ENCODE results near the gene C6orf47. TPM values are rescaled to one million over a fixed set of nuclear protein-coding genes. Genes with fewer than 3 reads are reported as not detected.

The C6orf47 gene
- total RNA-seq, 6 experiments from 2014 or later, result 13.4 to 16.2 (median 14.9) TPM

DNA sequence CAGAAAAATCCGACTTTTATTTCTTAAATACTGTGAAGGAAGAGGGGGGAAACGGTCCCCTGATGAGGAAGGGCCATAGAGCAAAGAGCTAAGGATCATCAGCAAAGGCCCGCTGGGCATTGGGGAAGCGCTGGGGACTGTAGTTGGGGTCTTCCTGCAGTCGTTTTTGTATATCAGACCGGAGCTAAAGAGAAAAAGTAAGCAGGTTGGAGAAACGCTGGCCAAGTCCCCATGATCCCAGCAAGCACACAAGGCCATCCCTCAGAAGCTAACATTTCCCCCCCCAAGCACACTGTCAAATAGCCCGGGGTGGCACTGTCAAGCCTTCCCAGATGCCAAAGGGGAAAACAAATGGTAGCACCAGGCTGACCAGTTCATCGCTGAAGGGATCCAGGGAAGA, 21.5 kb downstream of the C6orf47 start:
- no peak for DNase-seq
- H3K4me1 Mint-ChIP-seq (ENCODE audit: low read depth), result peaks cover 54% of the 10 kb centered on the region
- TF ChIP-seq, protein P1, sequence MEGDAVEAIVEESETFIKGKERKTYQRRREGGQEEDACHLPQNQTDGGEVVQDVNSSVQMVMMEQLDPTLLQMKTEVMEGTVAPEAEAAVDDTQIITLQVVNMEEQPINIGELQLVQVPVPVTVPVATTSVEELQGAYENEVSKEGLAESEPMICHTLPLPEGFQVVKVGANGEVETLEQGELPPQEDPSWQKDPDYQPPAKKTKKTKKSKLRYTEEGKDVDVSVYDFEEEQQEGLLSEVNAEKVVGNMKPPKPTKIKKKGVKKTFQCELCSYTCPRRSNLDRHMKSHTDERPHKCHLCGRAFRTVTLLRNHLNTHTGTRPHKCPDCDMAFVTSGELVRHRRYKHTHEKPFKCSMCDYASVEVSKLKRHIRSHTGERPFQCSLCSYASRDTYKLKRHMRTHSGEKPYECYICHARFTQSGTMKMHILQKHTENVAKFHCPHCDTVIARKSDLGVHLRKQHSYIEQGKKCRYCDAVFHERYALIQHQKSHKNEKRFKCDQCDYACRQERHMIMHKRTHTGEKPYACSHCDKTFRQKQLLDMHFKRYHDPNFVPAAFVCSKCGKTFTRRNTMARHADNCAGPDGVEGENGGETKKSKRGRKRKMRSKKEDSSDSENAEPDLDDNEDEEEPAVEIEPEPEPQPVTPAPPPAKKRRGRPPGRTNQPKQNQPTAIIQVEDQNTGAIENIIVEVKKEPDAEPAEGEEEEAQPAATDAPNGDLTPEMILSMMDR (IDR thresholded peaks at IDR 0.05), result no peak
- H3K4me3 Mint-ChIP-seq, result no peak overlapping the region; the same call in 1 of the 2 replicates
- no peaks in the 10 kb centered on the region for H3K9me3 Mint-ChIP-seq
- peak overlapping the region; percentile 91 for H3K27ac Mint-ChIP-seq
- H3K36me3 Mint-ChIP-seq (ENCODE audit: low read depth), result peaks cover 50% of the 10 kb centered on the region
- H3K27me3 Mint-ChIP-seq (ENCODE audit: insufficient read depth), result peaks cover 7% of the 10 kb centered on the region

DNA sequence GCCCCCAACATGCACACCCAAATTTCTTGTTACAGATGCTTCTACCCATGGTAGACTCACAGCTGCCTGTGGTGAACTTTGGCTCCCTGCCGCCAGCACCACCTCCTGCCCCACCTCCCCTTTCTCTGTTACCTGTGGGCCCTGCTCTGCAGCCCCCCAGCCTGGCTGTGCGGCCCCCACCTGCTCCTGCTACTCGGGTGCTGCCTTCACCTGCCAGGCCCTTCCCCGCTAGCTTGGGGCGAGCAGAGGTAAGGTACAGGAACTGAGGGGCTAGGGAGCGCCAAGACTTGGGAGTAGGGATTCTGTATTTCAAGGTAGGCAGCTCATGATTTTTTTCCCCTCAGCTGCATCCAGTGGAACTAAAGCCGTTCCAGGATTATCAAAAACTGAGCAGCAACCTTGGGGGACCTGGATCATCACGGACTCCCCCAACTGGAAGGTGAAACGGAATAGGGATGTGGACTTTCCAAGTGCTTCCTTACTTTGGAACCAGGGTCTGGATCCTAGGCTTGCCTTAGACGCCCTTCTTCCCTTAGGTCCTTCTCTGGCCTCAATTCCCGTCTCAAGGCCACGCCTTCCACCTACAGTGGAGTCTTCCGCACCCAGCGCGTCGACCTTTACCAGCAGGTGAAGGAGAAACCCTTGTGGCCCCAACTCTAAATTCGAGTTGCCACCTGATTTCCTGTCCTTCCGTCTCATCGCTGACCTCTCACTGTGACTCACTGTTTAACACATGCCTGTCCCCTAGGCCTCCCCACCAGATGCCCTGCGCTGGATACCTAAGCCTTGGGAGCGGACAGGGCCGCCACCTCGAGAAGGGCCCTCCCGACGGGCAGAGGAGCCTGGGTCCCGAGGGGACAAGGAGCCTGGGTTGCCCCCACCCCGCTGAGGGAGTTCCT, 23.6 kb downstream of the C6orf47 start:
- no peak for DNase-seq
- Mint-ChIP-seq H3K36me3 (ENCODE audit: low read depth) (peaks cover 54% of the 10 kb centered on the region), H3K4me1 (ENCODE audit: low read depth) (peaks cover 72% of the 10 kb centered on the region), H3K4me3 (no peak overlapping the region), H3K27me3 (ENCODE audit: insufficient read depth) (peaks cover 7% of the 10 kb centered on the region), H3K9me3 (no peaks in the 10 kb centered on the region), H3K27ac (peak overlapping the region; percentile 76)
- TF ChIP-seq, protein P1 (IDR thresholded peaks at IDR 0.05), result no peak

DNA sequence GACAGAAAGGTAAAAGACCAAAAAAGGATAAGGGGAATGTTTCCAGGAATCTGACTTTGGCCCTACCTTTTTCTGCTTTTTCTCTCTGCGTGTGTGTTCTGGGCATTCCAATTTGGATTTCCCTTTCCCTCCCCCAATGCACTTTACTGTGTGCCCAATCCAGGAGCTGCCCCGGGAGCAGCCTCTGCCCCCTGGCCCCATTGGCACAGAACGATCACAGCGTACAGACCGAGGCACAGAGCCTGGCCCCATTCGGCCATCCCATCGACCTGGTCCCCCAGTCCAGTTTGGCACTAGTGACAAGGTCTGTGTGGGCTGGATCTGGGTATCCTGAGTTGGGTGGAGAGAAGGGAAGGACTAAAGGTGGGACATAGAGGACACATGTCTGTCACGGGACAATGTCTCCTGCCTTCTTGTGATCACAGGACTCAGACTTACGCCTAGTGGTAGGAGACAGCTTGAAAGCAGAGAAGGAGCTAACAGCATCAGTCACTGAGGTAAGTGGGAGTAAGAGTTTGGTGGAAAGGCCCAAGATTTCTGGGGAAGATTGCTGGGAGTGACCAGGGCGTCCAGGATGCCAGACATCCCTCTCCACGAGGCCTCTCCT, 25.5 kb downstream of the C6orf47 start:
- Mint-ChIP-seq H3K36me3 (ENCODE audit: low read depth) (peaks cover 54% of the 10 kb centered on the region), H3K4me3 (no peak overlapping the region), H3K4me1 (ENCODE audit: low read depth) (peaks cover 67% of the 10 kb centered on the region), H3K27me3 (ENCODE audit: insufficient read depth) (peaks cover 7% of the 10 kb centered on the region), H3K9me3 (no peaks in the 10 kb centered on the region), H3K27ac (peak overlapping the region; percentile 90)
- no peak for DNase-seq
- TF ChIP-seq, protein P1 (IDR thresholded peaks at IDR 0.05), result no peak

DNA sequence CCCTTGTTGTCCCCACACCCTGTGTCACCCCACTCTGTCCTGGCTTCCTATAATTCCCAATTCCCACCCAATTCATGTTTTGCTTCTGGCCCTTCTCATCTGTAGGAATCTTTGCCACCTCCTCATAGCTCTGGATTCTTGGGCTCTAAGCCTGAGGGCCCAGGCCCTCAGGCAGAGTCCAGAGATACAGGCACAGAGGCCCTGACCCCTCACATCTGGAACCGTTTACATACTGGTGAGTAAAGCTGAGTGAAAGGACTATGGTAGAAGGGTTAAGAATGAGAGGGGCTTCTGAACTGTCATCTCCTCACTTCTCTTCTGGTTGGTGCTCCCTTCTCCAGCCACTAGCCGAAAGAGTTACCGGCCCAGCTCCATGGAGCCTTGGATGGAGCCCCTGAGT, 26.4 kb downstream of the C6orf47 start:
- peak overlapping the region; percentile 38 for H3K4me3 Mint-ChIP-seq
- H3K27ac Mint-ChIP-seq, result peak overlapping the region; percentile 90
- H3K4me1 Mint-ChIP-seq (ENCODE audit: low read depth), result peaks cover 58% of the 10 kb centered on the region
- TF ChIP-seq, protein P1 (IDR thresholded peaks at IDR 0.05), result no peak
- peaks cover 53% of the 10 kb centered on the region for H3K36me3 Mint-ChIP-seq (ENCODE audit: low read depth)
- peaks cover 5% of the 10 kb centered on the region for H3K27me3 Mint-ChIP-seq (ENCODE audit: insufficient read depth)
- no peaks in the 10 kb centered on the region for H3K9me3 Mint-ChIP-seq
- peak; percentile 45 for DNase-seq

DNA sequence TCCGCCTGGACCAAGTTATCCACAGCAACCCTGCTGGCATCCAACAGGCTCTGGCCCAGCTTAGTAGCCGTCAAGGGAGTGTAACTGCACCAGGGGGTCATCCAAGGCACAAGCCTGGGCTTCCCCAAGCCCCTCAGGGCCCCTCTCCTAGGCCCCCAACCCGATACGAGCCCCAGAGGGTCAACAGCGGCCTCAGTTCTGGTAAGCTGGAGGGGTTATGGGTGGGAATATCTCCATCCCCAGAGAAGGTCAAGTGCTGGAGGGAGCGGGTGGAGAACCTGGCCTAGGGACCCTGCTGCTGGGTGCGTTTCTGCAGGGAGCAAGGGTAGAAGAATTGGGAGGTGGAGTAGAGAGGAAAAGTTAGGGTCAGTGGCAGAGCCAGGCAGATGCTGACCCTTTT, 27.1 kb downstream of the C6orf47 start:
- H3K9me3 Mint-ChIP-seq, result no peaks in the 10 kb centered on the region
- H3K27me3 Mint-ChIP-seq (ENCODE audit: insufficient read depth), result peaks cover 1% of the 10 kb centered on the region
- TF ChIP-seq, protein P1 (IDR thresholded peaks at IDR 0.05), result no peak
- peak overlapping the region; percentile 90 for H3K27ac Mint-ChIP-seq
- peaks cover 52% of the 10 kb centered on the region for H3K4me1 Mint-ChIP-seq (ENCODE audit: low read depth)
- peaks cover 54% of the 10 kb centered on the region for H3K36me3 Mint-ChIP-seq (ENCODE audit: low read depth)
- no peak for DNase-seq
- H3K4me3 Mint-ChIP-seq, result no peak overlapping the region

Measured in HFFc6 (cell line).